Measurements from ENCODE around the gene NCOA1.

The NCOA1 gene

GRCh38 chr2:24816404-24816803 is 325.4 kb downstream of the NCOA1 start:
- TF ChIP-seq CTCF (IDR thresholded peaks at IDR 0.05; ENCODE audit: poor library complexity, severe bottlenecking): no peak
- H3K27me3 ChIP-seq (ENCODE audit: insufficient read depth, poor library complexity, severe bottlenecking): no peaks in the 10 kb centered on the region
- H3K4me3 ChIP-seq (ENCODE audit: severe bottlenecking): no peak overlapping the region
- H3K36me3 ChIP-seq (ENCODE audit: low read depth): peaks cover 78% of the 10 kb centered on the region
- H3K27ac ChIP-seq (ENCODE audit: poor library complexity, severe bottlenecking): no peak overlapping the region
- H3K4me1 ChIP-seq (ENCODE audit: insufficient read depth, poor library complexity, severe bottlenecking): peaks cover 3% of the 10 kb centered on the region
- no peaks in the 10 kb centered on the region for H3K9me3 ChIP-seq (ENCODE audit: severe bottlenecking)
- DNase-seq (ENCODE audit: low spot score) (no peak), ATAC-seq (ENCODE audit: low read depth) (no peak)

DNA sequence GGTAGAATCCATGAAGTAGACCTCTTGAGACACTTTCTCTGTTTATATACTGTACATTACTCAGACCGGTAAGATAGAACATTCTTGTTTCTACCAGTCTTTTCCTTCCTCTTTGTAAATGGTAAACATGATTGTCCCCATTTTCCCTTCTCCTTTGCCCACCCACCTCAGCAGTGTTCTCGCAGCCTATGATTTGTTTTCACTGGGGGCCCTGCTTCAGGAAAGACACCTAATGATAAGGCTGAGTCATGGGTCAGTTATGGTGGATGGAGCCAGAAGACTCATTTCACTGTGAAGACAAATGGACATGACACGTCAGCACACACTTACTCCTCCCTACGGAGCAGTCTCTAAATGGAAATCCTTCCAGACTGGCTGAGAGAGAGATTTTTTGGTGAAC is 325.8 kb downstream of the NCOA1 start:
- H3K4me1 ChIP-seq (ENCODE audit: insufficient read depth, poor library complexity, severe bottlenecking): peaks cover 3% of the 10 kb centered on the region
- no peak overlapping the region for H3K4me3 ChIP-seq (ENCODE audit: severe bottlenecking)
- peak; percentile 54; the same call in 1 of the 3 replicates for ATAC-seq (ENCODE audit: low read depth)
- DNase-seq (ENCODE audit: low spot score): no peak
- H3K27ac ChIP-seq (ENCODE audit: poor library complexity, severe bottlenecking): no peak overlapping the region
- peaks cover 79% of the 10 kb centered on the region for H3K36me3 ChIP-seq (ENCODE audit: low read depth)
- no peaks in the 10 kb centered on the region for H3K9me3 ChIP-seq (ENCODE audit: severe bottlenecking)
- no peak for TF ChIP-seq CTCF (IDR thresholded peaks at IDR 0.05; ENCODE audit: poor library complexity, severe bottlenecking)
- H3K27me3 ChIP-seq (ENCODE audit: insufficient read depth, poor library complexity, severe bottlenecking): no peaks in the 10 kb centered on the region

- DNase-seq (ENCODE audit: low spot score) (no peak), ATAC-seq (ENCODE audit: low read depth) (no peak)
- H3K9me3 ChIP-seq (ENCODE audit: severe bottlenecking): no peaks in the 10 kb centered on the region
- H3K27ac ChIP-seq (ENCODE audit: poor library complexity, severe bottlenecking): no peak overlapping the region
- no peak overlapping the region for H3K4me3 ChIP-seq (ENCODE audit: severe bottlenecking)
- H3K36me3 ChIP-seq (ENCODE audit: low read depth): peaks cover 85% of the 10 kb centered on the region
- peaks cover 3% of the 10 kb centered on the region for H3K4me1 ChIP-seq (ENCODE audit: insufficient read depth, poor library complexity, severe bottlenecking)
- no peak for TF ChIP-seq CTCF (IDR thresholded peaks at IDR 0.05; ENCODE audit: poor library complexity, severe bottlenecking)
- H3K27me3 ChIP-seq (ENCODE audit: insufficient read depth, poor library complexity, severe bottlenecking): no peaks in the 10 kb centered on the region
Observed at GRCh38 chr2:24818721-24819167, 327.7 kb downstream of the NCOA1 start.

- no peaks in the 10 kb centered on the region for H3K27me3 ChIP-seq (ENCODE audit: insufficient read depth, poor library complexity, severe bottlenecking)
- no peak overlapping the region for H3K27ac ChIP-seq (ENCODE audit: poor library complexity, severe bottlenecking)
- H3K9me3 ChIP-seq (ENCODE audit: severe bottlenecking): no peaks in the 10 kb centered on the region
- no peak overlapping the region for H3K4me3 ChIP-seq (ENCODE audit: severe bottlenecking)
- ATAC-seq (ENCODE audit: low read depth) (no peak), DNase-seq (ENCODE audit: low spot score) (no peak)
- TF ChIP-seq CTCF (IDR thresholded peaks at IDR 0.05; ENCODE audit: poor library complexity, severe bottlenecking): no peak
- peaks cover 85% of the 10 kb centered on the region for H3K36me3 ChIP-seq (ENCODE audit: low read depth)
- H3K4me1 ChIP-seq (ENCODE audit: insufficient read depth, poor library complexity, severe bottlenecking): peaks cover 3% of the 10 kb centered on the region
Observed at GRCh38 chr2:24819442-24820174, 328.6 kb downstream of the NCOA1 start.

DNA sequence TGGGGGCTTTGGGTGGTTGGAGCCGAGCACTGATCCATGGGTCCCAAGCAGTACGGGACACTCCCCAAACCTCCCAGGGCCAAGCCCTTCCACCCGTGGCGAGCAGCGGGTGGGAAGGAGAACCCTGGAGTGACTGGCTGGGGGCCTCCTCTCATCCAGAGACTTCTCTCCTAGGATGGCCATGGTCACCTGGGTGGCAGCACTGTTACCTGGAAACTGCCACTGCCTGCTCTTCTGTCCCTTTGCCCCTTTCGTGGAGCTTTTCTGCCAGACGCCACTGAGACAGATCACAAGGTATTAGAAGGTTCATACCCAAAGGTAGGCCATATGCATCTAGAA is 329.1 kb downstream of the NCOA1 start:
- no peak for TF ChIP-seq CTCF (IDR thresholded peaks at IDR 0.05; ENCODE audit: poor library complexity, severe bottlenecking)
- DNase-seq (ENCODE audit: low spot score) (no peak), ATAC-seq (ENCODE audit: low read depth) (no peak)
- no peak overlapping the region for H3K4me3 ChIP-seq (ENCODE audit: severe bottlenecking)
- peaks cover 86% of the 10 kb centered on the region for H3K36me3 ChIP-seq (ENCODE audit: low read depth)
- no peak overlapping the region for H3K27ac ChIP-seq (ENCODE audit: poor library complexity, severe bottlenecking)
- H3K9me3 ChIP-seq (ENCODE audit: severe bottlenecking): no peaks in the 10 kb centered on the region
- peaks cover 3% of the 10 kb centered on the region for H3K4me1 ChIP-seq (ENCODE audit: insufficient read depth, poor library complexity, severe bottlenecking)
- no peaks in the 10 kb centered on the region for H3K27me3 ChIP-seq (ENCODE audit: insufficient read depth, poor library complexity, severe bottlenecking)

Data from RWPE2 (cell line).